A673 (cell line): ENCODE data around the gene NOX3. TPM values are rescaled to one million over a fixed set of nuclear protein-coding genes. Genes with fewer than 3 reads are reported as not detected.

Experiments
- BruUV-seq: library from RNA; stranded (reverse); fragments of 400-500 nt; replicated peaks from 2 replicates; lab custom pipeline; 2021; lab: Mats Ljungman, UMichigan
- CTCF ChIA-PET: fragments of 300-600 bp; sonication (Branson Sonifier 250); formaldehyde crosslinking; loops from one replicate; lab custom pipeline; 2022; ENCODE audit warnings: antibody characterized with exemption; lab: Charles Lee
- POLR2A ChIA-PET: fragments of 300-600 bp; sonication (Branson Sonifier 250); formaldehyde crosslinking; loops from one replicate; lab custom pipeline; 2022; ENCODE audit warnings: antibody characterized with exemption; ENCODE audit not compliant: low non-redundant PET; lab: Charles Lee
- DNase-seq: peaks from one replicate; pipeline ENCODE4 v3.0.0-alpha.2; 2015; ENCODE audit warnings: low spot score
- H3K27ac ChIP-seq: fragments of 200-600 bp; sonication (generic); 2 replicates; pipeline ENCODE4 v1.5.1; 2016; ENCODE audit warnings: mixed run types, low read depth, mild to moderate bottlenecking, mixed read lengths, antibody characterized with exemption, low read length; ENCODE audit not compliant: poor library complexity, severe bottlenecking
- H3K27me3 ChIP-seq: fragments of 200-600 bp; sonication (generic); replicated peaks from 2 replicates; pipeline ENCODE4 v1.6.1; 2017; ENCODE audit warnings: mixed run types, low read depth, mild to moderate bottlenecking, mixed read lengths, antibody characterized with exemption, low read length; ENCODE audit not compliant: insufficient read depth, poor library complexity
- H3K36me3 ChIP-seq: fragments of 200-600 bp; sonication (generic); 2 replicates; pipeline ENCODE4 v1.6.1; 2016; ENCODE audit warnings: mixed run types, mild to moderate bottlenecking, mixed read lengths, antibody characterized with exemption, low read length; ENCODE audit not compliant: insufficient read depth, poor library complexity, severe bottlenecking
- H3K4me1 ChIP-seq: fragments of 200-600 bp; sonication (generic); 2 replicates; pipeline ENCODE4 v1.6.1; 2017; ENCODE audit warnings: mixed run types, mild to moderate bottlenecking, mixed read lengths, antibody characterized with exemption, low read length; ENCODE audit not compliant: insufficient read depth, poor library complexity, severe bottlenecking
- H3K4me3 ChIP-seq: fragments of 200-600 bp; sonication (generic); 2 replicates; pipeline ENCODE4 v1.5.1; 2016; ENCODE audit warnings: low read depth, mixed run types, mild to moderate bottlenecking, mixed read lengths, low read length; ENCODE audit not compliant: poor library complexity, severe bottlenecking
- H3K9me3 ChIP-seq: fragments of 200-600 bp; sonication (generic); 2 replicates; pipeline ENCODE4 v1.6.1; 2016; ENCODE audit warnings: mixed run types, low read depth, mild to moderate bottlenecking, mixed read lengths, antibody characterized with exemption, low read length; ENCODE audit not compliant: poor library complexity, severe bottlenecking
- EZH2 ChIP-seq: fragments of 200-600 bp; sonication (generic); IDR thresholded peaks from 2 replicates; pipeline ENCODE4 v1.6.1; 2017; ENCODE audit warnings: borderline replicate concordance, low read depth, mild to moderate bottlenecking, mixed read lengths, antibody characterized with exemption, low read length; ENCODE audit not compliant: poor library complexity, severe bottlenecking
- intact Hi-C: fragments of 100-400 bp; cut with micrococcal nuclease; formaldehyde crosslinking; loops from one replicate; pipeline ENCODE4 v1.10.0; 2022; ENCODE audit not compliant: unreplicated experiment
- total RNA-seq: library from RNA; stranded (reverse); gene quantifications from 2 replicates; pipeline ENCODE4 v1.2.3, GENCODE V29; 2021
- TF ChIP-seq, protein P1 (sequence below): fragments of 300-800, 200-600 bp; sonication (generic); conservative IDR thresholded peaks from 2 replicates; pipeline ENCODE4 v1.5.1; 2017; ENCODE audit warnings: low read depth, mild to moderate bottlenecking, antibody characterized with exemption, low read length, moderate library complexity, mixed read lengths

NOX3 gene
- total RNA-seq, 1 experiment from 2014 or later: not detected

DNA sequence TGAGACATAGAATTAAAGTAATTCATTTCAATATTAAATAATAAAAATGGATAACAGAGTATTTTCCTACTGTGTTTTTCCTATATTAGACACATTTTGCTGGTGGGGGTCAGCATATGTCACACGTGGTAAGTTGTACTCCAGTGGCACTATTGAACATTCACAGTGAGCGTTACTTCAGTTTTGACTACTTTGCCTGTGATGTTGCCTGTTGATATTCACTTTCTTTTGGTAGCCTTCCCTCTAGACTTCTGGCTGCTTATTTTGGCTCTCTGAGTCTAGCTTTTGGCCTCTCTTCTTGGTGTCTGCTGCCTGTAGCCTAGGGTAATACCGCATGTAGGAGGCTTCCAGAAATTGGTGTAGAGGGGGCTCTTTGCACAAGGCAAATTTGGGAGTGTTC lies 76.9 kb downstream of the NOX3 start:
- Histone ChIP-seq H3K9me3 (no peaks in the 10 kb centered on the region), H3K27me3 (no peaks in the 10 kb centered on the region), H3K36me3 (no peaks in the 10 kb centered on the region), H3K27ac (no peak overlapping the region), H3K4me1 (no peaks in the 10 kb centered on the region), H3K4me3 (no peak overlapping the region)
- no TSS peak for BruUV-seq
- CTCF ChIA-PET: no interaction called here
- DNase-seq: no peak
- TF ChIP-seq EZH2: no peak
- TF ChIP-seq, protein P1, sequence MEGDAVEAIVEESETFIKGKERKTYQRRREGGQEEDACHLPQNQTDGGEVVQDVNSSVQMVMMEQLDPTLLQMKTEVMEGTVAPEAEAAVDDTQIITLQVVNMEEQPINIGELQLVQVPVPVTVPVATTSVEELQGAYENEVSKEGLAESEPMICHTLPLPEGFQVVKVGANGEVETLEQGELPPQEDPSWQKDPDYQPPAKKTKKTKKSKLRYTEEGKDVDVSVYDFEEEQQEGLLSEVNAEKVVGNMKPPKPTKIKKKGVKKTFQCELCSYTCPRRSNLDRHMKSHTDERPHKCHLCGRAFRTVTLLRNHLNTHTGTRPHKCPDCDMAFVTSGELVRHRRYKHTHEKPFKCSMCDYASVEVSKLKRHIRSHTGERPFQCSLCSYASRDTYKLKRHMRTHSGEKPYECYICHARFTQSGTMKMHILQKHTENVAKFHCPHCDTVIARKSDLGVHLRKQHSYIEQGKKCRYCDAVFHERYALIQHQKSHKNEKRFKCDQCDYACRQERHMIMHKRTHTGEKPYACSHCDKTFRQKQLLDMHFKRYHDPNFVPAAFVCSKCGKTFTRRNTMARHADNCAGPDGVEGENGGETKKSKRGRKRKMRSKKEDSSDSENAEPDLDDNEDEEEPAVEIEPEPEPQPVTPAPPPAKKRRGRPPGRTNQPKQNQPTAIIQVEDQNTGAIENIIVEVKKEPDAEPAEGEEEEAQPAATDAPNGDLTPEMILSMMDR: no peak
- POLR2A ChIA-PET: no interaction called here
- intact Hi-C loops: no loop called here

DNA sequence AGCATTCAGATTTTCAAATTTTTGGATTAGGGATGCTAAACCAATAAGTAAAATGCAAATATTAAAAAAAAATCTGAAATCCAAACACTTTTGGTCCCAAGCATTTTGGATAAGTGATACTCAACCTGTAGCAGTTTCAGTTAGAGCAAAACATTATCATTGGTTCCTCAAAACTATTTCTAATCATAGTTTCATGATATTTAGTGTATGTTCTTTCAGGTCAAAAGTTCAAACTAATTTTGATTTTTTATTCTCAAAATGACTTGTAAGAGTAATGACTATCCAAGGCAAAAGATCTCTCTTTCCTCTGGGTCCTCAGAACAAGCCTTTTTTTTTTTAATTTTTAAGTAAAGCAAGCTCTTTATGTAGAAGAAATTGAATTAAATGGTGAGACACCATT lies 77.4 kb downstream of the NOX3 start:
- CTCF ChIA-PET: no interaction called here
- Histone ChIP-seq H3K36me3 (no peaks in the 10 kb centered on the region), H3K4me3 (no peak overlapping the region), H3K27me3 (no peaks in the 10 kb centered on the region), H3K4me1 (no peaks in the 10 kb centered on the region), H3K9me3 (no peaks in the 10 kb centered on the region), H3K27ac (no peak overlapping the region)
- POLR2A ChIA-PET: no interaction called here
- intact Hi-C loops: no loop called here
- TF ChIP-seq, protein P1: no peak
- TF ChIP-seq EZH2: no peak
- no peak for DNase-seq
- BruUV-seq: no TSS peak

DNA sequence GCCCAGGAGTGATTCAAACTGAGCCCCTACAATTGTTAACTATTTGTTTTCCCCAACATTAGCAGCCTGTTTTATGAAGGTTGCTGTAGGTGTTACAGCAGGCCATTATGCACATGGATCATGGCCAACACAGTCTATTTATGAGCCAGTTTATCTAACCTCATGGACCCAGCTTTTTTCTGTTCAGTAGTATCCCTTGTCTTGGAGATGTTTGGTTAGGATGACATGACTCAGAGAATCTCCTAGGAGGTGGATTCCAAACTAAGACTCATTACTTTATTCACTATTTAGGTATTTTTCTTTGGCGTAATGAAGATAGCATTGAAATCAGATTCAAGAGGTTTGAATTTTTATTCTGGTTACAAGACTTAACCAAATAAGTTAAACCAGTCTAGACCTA lies 78.6 kb downstream of the NOX3 start:
- H3K36me3 ChIP-seq: no peaks in the 10 kb centered on the region
- POLR2A ChIA-PET: no interaction called here
- no peak overlapping the region for H3K27ac ChIP-seq
- H3K27me3 ChIP-seq: no peaks in the 10 kb centered on the region
- no peaks in the 10 kb centered on the region for H3K4me1 ChIP-seq
- H3K9me3 ChIP-seq: no peaks in the 10 kb centered on the region
- no peak overlapping the region for H3K4me3 ChIP-seq
- BruUV-seq: no TSS peak
- TF ChIP-seq, protein P1: no peak
- TF ChIP-seq EZH2: no peak
- intact Hi-C loops: no loop called here
- no peak for DNase-seq
- CTCF ChIA-PET: no interaction called here
